ENCODE data around the gene WIPF1.

DNA sequence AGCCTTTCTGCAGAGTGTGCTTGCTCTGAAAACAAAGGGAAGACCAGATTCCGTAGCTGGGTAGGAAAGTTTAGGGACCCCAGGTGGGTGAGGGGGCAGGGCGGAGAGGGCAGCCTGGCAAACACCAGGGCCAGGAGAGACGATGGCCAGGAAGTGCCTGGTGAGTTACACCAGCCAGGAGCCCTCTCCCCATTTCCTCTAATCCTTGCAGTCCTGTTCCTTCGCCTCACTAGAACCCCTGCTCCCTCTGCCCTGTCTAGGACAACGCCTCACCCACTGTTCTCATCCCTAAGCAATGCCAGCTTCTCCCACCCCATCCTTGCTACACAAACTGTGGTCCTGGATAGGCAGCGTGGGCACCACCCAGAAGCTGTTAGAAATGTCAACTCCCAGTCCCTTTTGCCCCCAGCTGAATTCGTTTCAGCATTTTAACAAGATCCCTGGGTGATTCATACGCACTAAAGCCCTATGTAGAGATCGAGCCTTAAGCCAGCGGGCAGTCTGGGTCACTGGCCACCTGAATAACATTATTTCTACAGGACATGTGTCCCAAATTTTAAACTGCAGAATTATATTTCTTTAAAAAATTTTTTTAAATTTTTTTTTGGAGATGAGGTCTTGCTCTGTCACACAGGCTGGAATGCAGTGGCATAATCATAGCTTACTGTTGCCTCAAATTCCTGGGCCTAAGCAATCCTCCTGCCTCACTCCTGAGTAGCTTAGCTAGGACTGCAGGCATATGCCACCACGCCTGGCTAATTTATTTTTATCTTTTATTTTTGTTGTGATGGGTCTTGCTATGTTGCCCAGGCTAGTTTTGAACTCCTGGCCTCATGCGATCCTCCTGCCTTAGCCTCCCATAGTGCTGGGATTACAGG, 10.9 kb downstream of the WIPF1 start:
- no peak for TF ChIP-seq EP300 (IDR thresholded peaks at IDR 0.05)
- no peak for TF ChIP-seq CTCF (IDR thresholded peaks at IDR 0.05)
- no peak for TF ChIP-seq POLR2AphosphoS5 (IDR thresholded peaks at IDR 0.05)
- no peak for TF ChIP-seq POLR2A (IDR thresholded peaks at IDR 0.05)
